ENCODE data around the gene NPHP1.
A peak's percentile ranks its signal among the peaks of the same experiment; 100 is the strongest.
"Not testable (repeated sequence)": the region's sequence is repeated elsewhere in the genome, so short reads cannot be mapped to it uniquely, and the experiment has no call there.

The NPHP1 gene

GRCh38 chr2:110197452-110197851 is 7.4 kb downstream of the NPHP1 start:
- DNase-seq: no peak

- not testable (repeated sequence) for DNase-seq
Observed at GRCh38 chr2:110190169-110190568, 14.6 kb downstream of the NPHP1 start.

DNA sequence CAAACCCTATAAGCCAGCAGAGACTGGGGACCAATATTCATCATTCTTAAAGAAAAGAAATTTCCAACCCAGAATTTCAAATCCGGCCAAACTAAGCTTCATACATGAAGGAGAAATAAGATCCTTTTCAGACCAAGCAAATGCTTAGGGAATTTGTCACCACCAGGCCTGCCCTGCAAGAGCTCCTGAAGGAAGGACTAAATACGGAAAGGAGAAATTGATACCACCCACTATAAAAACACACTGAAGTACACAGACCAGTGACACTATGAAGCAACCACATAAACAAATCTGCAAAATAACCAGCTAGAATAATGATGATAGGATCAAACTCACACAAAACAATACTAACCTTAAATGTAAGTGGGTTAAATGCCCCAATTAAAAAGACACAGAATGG is 22.4 kb downstream of the NPHP1 start:
- no peak for DNase-seq

- no peak for DNase-seq
Observed at GRCh38 chr2:110180036-110180435, 24.8 kb downstream of the NPHP1 start.

GRCh38 chr2:110173523-110173922 is 31.3 kb downstream of the NPHP1 start:
- DNase-seq: peak; percentile 29

- no peak for DNase-seq
Observed at GRCh38 chr2:110172506-110172905, 32.3 kb downstream of the NPHP1 start.

- DNase-seq: no peak
Observed at GRCh38 chr2:110170102-110170501, 34.7 kb downstream of the NPHP1 start.

GRCh38 chr2:110167326-110168000 is 37.4 kb downstream of the NPHP1 start:
- peak; percentile 51 for DNase-seq

GRCh38 chr2:110166266-110166665 is 38.5 kb downstream of the NPHP1 start:
- no peak for DNase-seq

GRCh38 chr2:110157153-110157793 is 47.5 kb downstream of the NPHP1 start:
- peak; percentile 63 for DNase-seq

DNA sequence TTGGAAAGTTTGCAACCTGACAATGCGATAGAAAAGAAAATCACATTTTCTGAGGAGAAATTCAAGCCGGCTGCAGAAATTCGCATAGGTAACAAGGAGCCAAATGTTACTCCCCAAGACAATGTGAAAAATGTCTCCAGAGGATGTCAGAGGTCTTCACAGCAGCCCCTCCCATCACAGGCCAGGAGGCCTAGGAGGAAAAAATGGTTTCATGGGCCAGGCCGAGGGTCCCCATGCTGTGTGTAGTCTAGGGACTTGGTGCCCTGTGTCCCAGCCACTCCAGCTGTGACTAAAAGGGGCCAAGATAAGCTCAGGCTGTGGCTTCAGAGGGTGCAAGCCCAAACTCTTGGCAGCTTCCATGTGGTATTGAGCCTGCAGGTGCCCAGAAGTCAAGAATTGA is 50.0 kb downstream of the NPHP1 start:
- DNase-seq: not testable (repeated sequence)

GRCh38 chr2:110154188-110154587 is 50.6 kb downstream of the NPHP1 start:
- not testable (repeated sequence) for DNase-seq

GRCh38 chr2:110153416-110153815 is 51.4 kb downstream of the NPHP1 start:
- peak; percentile 12 for DNase-seq

GRCh38 chr2:110152943-110153342 is 51.9 kb downstream of the NPHP1 start:
- DNase-seq: no peak

DNA sequence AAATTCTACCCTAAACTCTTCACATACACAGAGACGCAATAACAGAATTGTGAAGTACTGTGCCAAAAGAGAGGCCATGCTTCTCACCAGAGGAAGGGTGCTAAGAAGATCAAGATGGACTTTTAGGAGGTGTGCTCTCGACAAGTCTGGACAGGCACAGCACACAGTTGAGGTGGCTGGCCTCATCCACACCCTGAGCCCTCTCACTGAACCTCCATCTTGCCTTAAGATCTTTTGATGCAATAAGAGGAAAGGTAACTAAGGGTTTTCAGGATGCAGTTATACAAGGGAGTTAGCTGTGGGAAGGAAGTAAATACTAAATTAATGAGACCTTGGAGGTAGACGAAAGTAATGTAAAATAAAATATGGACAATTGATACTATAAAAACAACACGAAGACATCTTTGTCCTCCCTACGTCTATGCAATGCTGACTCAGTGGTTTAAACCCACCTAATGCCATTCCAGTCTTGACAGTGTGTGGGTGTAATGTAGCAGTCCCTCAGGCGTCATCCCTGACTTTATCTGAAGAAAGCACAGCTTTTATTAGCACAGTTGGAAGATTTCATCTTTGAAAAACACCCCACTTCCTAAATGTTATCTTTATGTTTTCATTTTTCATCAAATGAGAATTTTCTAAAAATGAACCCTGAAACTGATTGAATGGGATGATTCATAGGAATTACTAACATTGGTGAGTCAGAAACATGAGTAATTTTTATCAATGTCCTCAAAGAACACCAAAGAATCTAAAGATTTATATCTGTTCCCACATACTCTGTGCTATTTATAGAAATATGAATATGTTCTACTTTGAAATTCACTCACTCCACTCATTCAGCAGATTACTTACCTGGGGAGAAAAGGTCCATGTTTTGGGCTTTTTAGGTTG is 55.2 kb downstream of the NPHP1 start:
- DNase-seq: peak; percentile 68

DNA sequence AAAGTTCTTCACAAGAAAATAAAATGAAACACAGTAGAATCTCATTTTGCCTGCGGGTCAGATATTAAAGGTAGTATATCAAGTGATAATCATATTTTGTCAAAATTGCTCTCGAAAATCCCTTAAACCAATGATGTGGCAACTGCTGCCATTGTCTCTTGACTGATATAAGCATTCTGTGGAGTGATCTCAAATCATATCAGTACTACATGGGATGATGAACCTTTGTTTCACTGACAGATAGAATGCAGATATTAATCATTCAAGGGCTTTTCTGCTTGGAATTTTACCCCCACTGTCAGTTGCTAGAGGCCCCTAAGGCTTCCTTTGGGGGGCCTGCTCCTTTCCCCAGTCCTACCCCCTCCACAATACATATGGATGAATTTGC is 57.9 kb downstream of the NPHP1 start:
- no peak for DNase-seq

DNA sequence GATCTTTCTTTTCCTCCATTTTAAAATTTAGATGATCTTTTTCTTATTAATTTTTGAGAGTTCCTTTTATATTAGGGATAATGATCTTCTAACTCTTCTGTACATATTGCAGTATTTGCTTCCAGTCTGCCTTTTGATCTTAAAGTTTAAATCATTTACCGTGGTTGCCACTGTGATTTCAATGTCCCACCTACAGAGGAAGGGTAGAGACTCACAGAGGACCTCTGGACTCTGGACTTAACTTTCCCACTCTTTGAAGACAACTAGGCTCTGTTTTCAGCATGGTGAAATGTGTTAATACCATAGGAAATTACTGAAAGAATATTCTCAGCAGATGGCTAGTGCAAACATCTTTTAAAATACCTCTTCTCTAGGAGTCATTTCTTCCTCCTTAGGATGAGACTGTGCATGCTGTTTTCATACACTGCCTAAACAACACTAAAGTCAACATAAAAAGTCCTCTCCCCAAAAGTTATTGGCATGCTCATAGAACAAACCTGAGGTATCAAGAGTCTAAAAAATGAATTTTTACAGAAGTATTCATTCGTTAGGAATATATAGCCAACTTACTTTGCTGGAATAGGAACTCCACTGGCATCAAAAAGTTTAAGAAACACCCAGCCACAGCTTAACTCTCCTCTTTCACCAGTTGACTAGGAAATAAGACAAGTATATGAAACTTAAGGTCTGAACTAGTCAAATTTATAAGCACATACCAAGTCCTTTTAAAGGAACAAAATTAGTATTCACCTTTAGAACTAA is 58.4 kb downstream of the NPHP1 start:
- no peak for DNase-seq

DNA sequence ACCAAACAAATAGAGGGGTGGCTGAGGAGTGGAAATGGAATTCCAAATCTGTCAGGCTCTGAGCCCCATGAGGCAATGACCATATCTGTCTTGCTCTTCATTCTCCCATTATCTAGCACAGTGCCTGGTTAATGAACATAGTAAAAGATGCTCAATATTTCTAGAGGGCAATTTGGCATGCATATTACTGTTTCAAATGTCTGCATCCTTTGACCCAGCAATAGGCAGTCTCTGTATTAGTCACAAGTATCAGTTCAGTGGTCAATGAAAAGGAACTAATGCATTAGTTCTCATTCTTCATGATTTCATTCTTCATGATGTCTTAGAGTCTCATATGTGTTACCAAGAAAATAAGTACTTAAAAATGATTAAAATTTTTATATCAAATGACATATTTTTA is 60.8 kb downstream of the NPHP1 start:
- DNase-seq: no peak

- DNase-seq: no peak
Observed at GRCh38 chr2:110140401-110140800, 64.4 kb downstream of the NPHP1 start.

DNA sequence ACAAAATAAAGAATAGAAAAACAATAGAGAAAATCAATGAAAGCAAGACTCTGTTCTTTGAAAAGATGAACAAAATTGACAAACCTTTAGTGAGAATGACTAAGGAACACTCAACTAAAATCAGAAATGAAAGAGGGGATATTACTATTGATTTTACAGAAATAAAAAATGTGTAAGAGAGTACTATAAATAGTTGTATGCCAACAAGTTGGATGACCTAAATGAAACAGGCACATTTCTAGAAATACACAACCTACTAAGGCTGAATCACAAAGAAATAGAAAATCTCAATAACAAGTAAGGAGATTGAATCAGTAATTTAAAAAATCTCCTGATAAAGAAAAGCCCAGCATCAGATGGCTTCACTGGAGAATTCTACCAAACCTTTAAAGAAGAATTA is 70.8 kb downstream of the NPHP1 start:
- no peak for DNase-seq

DNA sequence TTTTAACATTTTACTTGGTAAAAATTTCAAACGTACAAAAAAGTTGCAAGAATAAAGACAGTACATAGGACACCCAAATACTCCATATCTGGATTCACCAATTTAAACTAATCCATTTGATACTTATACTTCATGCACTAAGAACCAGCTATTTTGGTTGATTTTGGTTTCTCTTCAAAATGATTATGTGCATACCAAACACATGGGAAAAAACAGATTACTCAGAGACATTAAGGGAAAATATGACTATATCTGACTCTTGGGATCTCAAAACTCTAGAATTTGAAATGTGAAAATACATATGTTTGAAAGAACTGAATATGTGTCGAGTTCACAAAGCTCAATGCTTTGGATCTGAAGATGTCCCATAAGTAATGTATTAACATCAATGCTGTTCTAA is 73.6 kb downstream of the NPHP1 start:
- no peak for DNase-seq

DNA sequence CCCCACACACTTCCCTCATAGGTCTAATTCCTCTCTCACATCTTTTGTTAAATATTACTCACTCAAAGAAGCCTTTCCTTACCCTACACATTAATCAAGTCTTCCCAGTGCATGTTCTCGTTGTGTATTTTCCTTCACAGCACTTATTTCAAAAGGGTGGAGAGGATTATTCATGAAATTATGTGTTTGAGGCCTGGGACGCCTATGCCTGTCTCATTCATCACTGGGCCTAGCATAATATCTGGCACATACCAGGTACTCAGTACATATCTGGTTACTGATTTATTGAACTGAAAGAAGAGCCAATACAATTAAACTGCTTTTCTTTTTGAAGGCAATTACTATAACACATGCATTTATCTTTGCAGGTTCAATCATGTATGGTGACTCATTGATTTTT is 74.1 kb downstream of the NPHP1 start:
- no peak for DNase-seq

GRCh38 chr2:110126906-110127305 is 77.9 kb downstream of the NPHP1 start:
- DNase-seq: no peak

All from fibroblast of skin of abdomen (primary cell).